ENCODE data around the gene SEC14L2. TPM values are rescaled to one million over a fixed set of nuclear protein-coding genes. Genes with fewer than 3 reads are reported as not detected.

SEC14L2 gene
- polyA plus RNA-seq, 4 donors = 19.7 to 57.0 (median 36.8) TPM

DNA sequence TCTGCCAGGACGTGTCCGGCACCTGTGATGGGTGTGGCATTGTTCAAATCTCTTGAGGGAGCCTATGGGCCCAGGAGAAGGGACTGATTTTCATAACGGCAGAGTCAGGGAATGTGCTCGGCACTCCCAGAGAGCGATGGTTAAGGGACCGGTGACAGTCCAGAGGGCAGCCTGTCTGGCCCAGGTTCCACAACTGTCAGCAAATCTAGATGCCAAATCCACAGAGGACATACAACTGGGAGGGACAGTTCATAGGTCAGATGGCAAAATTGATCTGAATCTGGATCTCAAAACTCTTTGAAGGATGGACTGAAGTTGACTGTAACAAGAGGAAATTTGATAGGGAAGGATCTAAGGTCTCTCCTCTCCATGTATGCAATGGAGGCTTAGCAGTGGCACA, 7.5 kb downstream of the SEC14L2 start:
- peak overlapping the region in 1 of 3 donors; percentile 23 for H3K27ac ChIP-seq (ENCODE audit: low read depth in 1 of 3, low read length in 2 of 3)
- peaks cover 0 to 15% (median 8%) of the 10 kb centered on the region in 3 donors for H3K4me1 ChIP-seq (ENCODE audit: control insufficient read depth in 3 of 3, insufficient read depth in 2 of 3, low read depth in 1 of 3, low read length in 2 of 3)
- peak in 1 of 2 donors; percentile 84 for DNase-seq
- no peaks in the 10 kb centered on the region for H3K27me3 ChIP-seq (ENCODE audit: control insufficient read depth in 3 of 3, insufficient read depth in 3 of 3, low read length in 3 of 3)
- no peak for FAIRE-seq
- H3K36me3 ChIP-seq (ENCODE audit: control insufficient read depth in 3 of 3, insufficient read depth in 2 of 3, low read depth in 1 of 3, low read length in 3 of 3) = peaks cover 4 to 76% (median 18%) of the 10 kb centered on the region in 3 donors
- 18 to 74% (median 50%) methylated on average over 6 of the region's 6 CpGs for WGBS, 3 donors
- no peaks in the 10 kb centered on the region for H3K9me3 ChIP-seq (ENCODE audit: control insufficient read depth in 2 of 2, insufficient read depth in 1 of 2, low read depth in 1 of 2, low read length in 1 of 2)
- H3K4me3 ChIP-seq (ENCODE audit: low read depth in 1 of 3, low read length in 3 of 3) = no peak overlapping the region

- no peak overlapping the region for H3K27ac ChIP-seq (ENCODE audit: low read depth in 1 of 3, low read length in 2 of 3)
- no peak for FAIRE-seq
- WGBS, 3 donors = 44 to 54% (median 49%) methylated on average over 4 of the region's 4 CpGs
Observed at GRCh38 chr22:30405731-30406130, 8.9 kb downstream of the SEC14L2 start.

DNA sequence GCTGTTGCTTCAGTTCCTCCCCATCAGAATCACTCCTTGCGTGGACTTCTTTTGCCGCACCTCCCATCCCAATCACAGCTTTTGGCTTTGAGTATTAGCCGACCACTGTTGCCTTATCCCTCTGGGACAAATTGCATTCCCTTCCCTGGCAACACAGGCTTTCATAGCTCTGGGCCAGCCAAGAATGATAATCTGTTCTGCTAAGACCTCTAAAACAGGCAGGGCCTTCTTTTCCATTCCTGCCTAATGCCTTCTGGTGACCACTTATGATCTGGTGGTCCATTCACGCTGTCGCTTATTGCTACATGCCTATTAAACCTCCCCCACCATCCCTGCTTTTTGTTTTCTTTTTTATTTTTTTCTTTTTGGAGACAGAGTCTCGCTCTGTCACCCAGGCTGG, 9.6 kb downstream of the SEC14L2 start:
- Histone ChIP-seq H3K27ac (ENCODE audit: low read depth in 1 of 3, low read length in 2 of 3) (no peak overlapping the region), H3K36me3 (ENCODE audit: control insufficient read depth in 3 of 3, insufficient read depth in 2 of 3, low read depth in 1 of 3, low read length in 3 of 3) (peaks cover 4 to 85% (median 12%) of the 10 kb centered on the region in 3 donors), H3K4me1 (ENCODE audit: control insufficient read depth in 3 of 3, insufficient read depth in 2 of 3, low read depth in 1 of 3, low read length in 2 of 3) (peaks cover 0 to 15% (median 8%) of the 10 kb centered on the region in 3 donors), H3K9me3 (ENCODE audit: control insufficient read depth in 2 of 2, insufficient read depth in 1 of 2, low read depth in 1 of 2, low read length in 1 of 2) (no peaks in the 10 kb centered on the region), H3K27me3 (ENCODE audit: control insufficient read depth in 3 of 3, insufficient read depth in 3 of 3, low read length in 3 of 3) (no peaks in the 10 kb centered on the region), H3K4me3 (ENCODE audit: low read depth in 1 of 3, low read length in 3 of 3) (no peak overlapping the region)
- no peak for FAIRE-seq
- DNase-seq = no peak
- 84 to 93% (median 87%) methylated on average over 6 of the region's 6 CpGs for WGBS, 3 donors

More at GRCh38 chr22:30405731-30406130, 8.9 kb downstream of the SEC14L2 start:
- DNase-seq = peak in 1 of 2 donors; percentile 48
- Histone ChIP-seq H3K4me3 (ENCODE audit: low read depth in 1 of 3, low read length in 3 of 3) (no peak overlapping the region), H3K9me3 (ENCODE audit: control insufficient read depth in 2 of 2, insufficient read depth in 1 of 2, low read depth in 1 of 2, low read length in 1 of 2) (no peaks in the 10 kb centered on the region), H3K4me1 (ENCODE audit: control insufficient read depth in 3 of 3, insufficient read depth in 2 of 3, low read depth in 1 of 3, low read length in 2 of 3) (peaks cover 0 to 15% (median 8%) of the 10 kb centered on the region in 3 donors), H3K36me3 (ENCODE audit: control insufficient read depth in 3 of 3, insufficient read depth in 2 of 3, low read depth in 1 of 3, low read length in 3 of 3) (peaks cover 4 to 79% (median 11%) of the 10 kb centered on the region in 3 donors), H3K27me3 (ENCODE audit: control insufficient read depth in 3 of 3, insufficient read depth in 3 of 3, low read length in 3 of 3) (no peaks in the 10 kb centered on the region)

DNA sequence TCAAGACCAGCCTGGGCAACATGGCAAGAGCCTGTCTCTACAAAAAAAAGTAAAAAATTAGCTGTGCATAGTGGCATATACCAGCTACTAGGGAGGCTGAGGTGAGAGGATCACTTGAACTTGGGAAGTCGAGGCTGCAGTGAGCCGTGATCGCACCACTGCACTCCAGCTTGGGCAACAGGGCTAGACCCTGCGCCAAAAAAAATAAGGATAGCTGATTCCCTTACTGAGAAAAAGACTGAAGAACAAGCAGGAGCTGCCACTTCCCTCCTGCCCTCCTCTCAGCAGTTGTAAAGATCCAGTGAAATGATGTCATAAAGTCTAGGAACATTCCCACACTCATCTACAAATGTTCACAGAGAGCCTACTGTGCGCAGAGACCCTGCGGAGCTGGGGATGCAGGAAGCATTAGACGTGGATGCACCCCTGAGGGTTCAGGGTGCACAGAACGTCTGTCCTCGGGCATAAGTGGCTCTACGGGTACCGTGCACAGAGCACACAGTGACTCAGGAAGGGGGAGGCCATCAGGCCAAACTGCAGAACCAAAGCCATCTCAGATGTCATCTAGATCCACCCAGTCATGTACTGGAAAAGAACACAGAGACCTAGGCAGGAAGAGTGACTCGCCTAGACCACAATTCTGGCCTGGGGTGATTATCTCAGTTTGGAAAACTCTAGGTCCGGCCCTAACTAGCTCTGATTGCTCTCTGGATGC, 11.7 kb downstream of the SEC14L2 start:
- Histone ChIP-seq H3K27me3 (ENCODE audit: control insufficient read depth in 3 of 3, insufficient read depth in 3 of 3, low read length in 3 of 3) (no peaks in the 10 kb centered on the region), H3K4me3 (ENCODE audit: low read depth in 1 of 3, low read length in 3 of 3) (no peak overlapping the region), H3K27ac (ENCODE audit: low read depth in 1 of 3, low read length in 2 of 3) (no peak overlapping the region), H3K36me3 (ENCODE audit: control insufficient read depth in 3 of 3, insufficient read depth in 2 of 3, low read depth in 1 of 3, low read length in 3 of 3) (peaks cover 4 to 81% (median 17%) of the 10 kb centered on the region in 3 donors), H3K4me1 (ENCODE audit: control insufficient read depth in 3 of 3, insufficient read depth in 2 of 3, low read depth in 1 of 3, low read length in 2 of 3) (peaks cover 0 to 15% (median 4%) of the 10 kb centered on the region in 3 donors), H3K9me3 (ENCODE audit: control insufficient read depth in 2 of 2, insufficient read depth in 1 of 2, low read depth in 1 of 2, low read length in 1 of 2) (no peaks in the 10 kb centered on the region)
- WGBS, 3 donors = 83 to 91% (median 87%) methylated on average over 13 of the region's 13 CpGs
- no peak for DNase-seq
- no peak for FAIRE-seq

GRCh38 chr22:30411780-30412179, 15.0 kb downstream of the SEC14L2 start:
- H3K36me3 ChIP-seq (ENCODE audit: control insufficient read depth in 3 of 3, insufficient read depth in 2 of 3, low read depth in 1 of 3, low read length in 3 of 3) = peaks cover 0 to 87% (median 19%) of the 10 kb centered on the region in 3 donors
- H3K27me3 ChIP-seq (ENCODE audit: control insufficient read depth in 3 of 3, insufficient read depth in 3 of 3, low read length in 3 of 3) = no peaks in the 10 kb centered on the region
- FAIRE-seq (no peak), DNase-seq (no peak)
- no peak overlapping the region for H3K27ac ChIP-seq (ENCODE audit: low read depth in 1 of 3, low read length in 2 of 3)
- peaks cover 0 to 13% (median 4%) of the 10 kb centered on the region in 3 donors for H3K4me1 ChIP-seq (ENCODE audit: control insufficient read depth in 3 of 3, insufficient read depth in 2 of 3, low read depth in 1 of 3, low read length in 2 of 3)
- no peak overlapping the region for H3K4me3 ChIP-seq (ENCODE audit: low read depth in 1 of 3, low read length in 3 of 3)
- 59 to 81% (median 71%) methylated on average over 3 of the region's 3 CpGs for WGBS, 3 donors
- no peaks in the 10 kb centered on the region for H3K9me3 ChIP-seq (ENCODE audit: control insufficient read depth in 2 of 2, insufficient read depth in 1 of 2, low read depth in 1 of 2, low read length in 1 of 2)

GRCh38 chr22:30413001-30413400, 16.2 kb downstream of the SEC14L2 start:
- Histone ChIP-seq H3K36me3 (ENCODE audit: control insufficient read depth in 3 of 3, insufficient read depth in 2 of 3, low read depth in 1 of 3, low read length in 3 of 3) (peaks cover 0 to 83% (median 17%) of the 10 kb centered on the region in 3 donors), H3K4me1 (ENCODE audit: control insufficient read depth in 3 of 3, insufficient read depth in 2 of 3, low read depth in 1 of 3, low read length in 2 of 3) (peaks cover 0 to 24% (median 7%) of the 10 kb centered on the region in 3 donors), H3K27ac (ENCODE audit: low read depth in 1 of 3, low read length in 2 of 3) (no peak overlapping the region)

GRCh38 chr22:30413745-30414524, 17.1 kb downstream of the SEC14L2 start:
- WGBS, 3 donors = 84 to 88% (median 87%) methylated on average over 5 of the region's 5 CpGs
- Histone ChIP-seq H3K9me3 (ENCODE audit: control insufficient read depth in 2 of 2, insufficient read depth in 1 of 2, low read depth in 1 of 2, low read length in 1 of 2) (no peaks in the 10 kb centered on the region), H3K27me3 (ENCODE audit: control insufficient read depth in 3 of 3, insufficient read depth in 3 of 3, low read length in 3 of 3) (no peaks in the 10 kb centered on the region), H3K4me3 (ENCODE audit: low read depth in 1 of 3, low read length in 3 of 3) (no peak overlapping the region), H3K36me3 (ENCODE audit: control insufficient read depth in 3 of 3, insufficient read depth in 2 of 3, low read depth in 1 of 3, low read length in 3 of 3) (peaks cover 0 to 81% (median 17%) of the 10 kb centered on the region in 3 donors), H3K27ac (ENCODE audit: low read depth in 1 of 3, low read length in 2 of 3) (no peak overlapping the region), H3K4me1 (ENCODE audit: control insufficient read depth in 3 of 3, insufficient read depth in 2 of 3, low read depth in 1 of 3, low read length in 2 of 3) (peaks cover 0 to 33% (median 7%) of the 10 kb centered on the region in 3 donors)
- DNase-seq = no peak
- no peak for FAIRE-seq

More at GRCh38 chr22:30413001-30413400, 16.2 kb downstream of the SEC14L2 start:
- DNase-seq = no peak
- WGBS, 3 donors = 88 to 95% (median 91%) methylated on average over 4 of the region's 4 CpGs
- no peak overlapping the region for H3K4me3 ChIP-seq (ENCODE audit: low read depth in 1 of 3, low read length in 3 of 3)
- no peaks in the 10 kb centered on the region for H3K27me3 ChIP-seq (ENCODE audit: control insufficient read depth in 3 of 3, insufficient read depth in 3 of 3, low read length in 3 of 3)
- no peaks in the 10 kb centered on the region for H3K9me3 ChIP-seq (ENCODE audit: control insufficient read depth in 2 of 2, insufficient read depth in 1 of 2, low read depth in 1 of 2, low read length in 1 of 2)
- FAIRE-seq = no peak

DNA sequence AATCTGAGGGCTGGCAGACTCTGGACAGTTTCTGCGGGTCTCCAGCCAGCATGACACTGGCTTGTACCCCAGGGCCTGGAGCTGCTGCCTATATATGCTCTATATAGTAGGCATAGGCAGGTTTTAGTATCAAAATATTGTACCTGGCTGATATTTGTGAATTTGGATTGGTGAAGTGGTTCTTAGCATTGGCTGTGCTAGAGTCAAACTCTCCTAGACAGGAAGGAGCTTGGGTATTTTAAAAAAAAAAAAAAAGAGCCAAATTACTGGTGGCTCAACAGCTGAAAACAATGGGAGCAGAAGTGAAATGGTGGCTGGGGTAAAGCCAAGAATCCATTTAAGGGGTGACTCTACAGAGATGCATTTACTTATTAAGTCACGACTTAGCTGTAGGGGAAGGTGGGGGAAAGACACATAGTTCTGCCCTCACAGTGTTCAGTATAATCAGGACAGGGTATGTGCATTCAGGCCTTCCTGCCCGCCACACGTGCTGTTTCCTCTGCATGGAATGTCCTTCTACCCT, 17.8 kb downstream of the SEC14L2 start:
- FAIRE-seq = no peak
- no peak for DNase-seq
- Histone ChIP-seq H3K4me3 (ENCODE audit: low read depth in 1 of 3, low read length in 3 of 3) (no peak overlapping the region), H3K9me3 (ENCODE audit: control insufficient read depth in 2 of 2, insufficient read depth in 1 of 2, low read depth in 1 of 2, low read length in 1 of 2) (no peaks in the 10 kb centered on the region), H3K27me3 (ENCODE audit: control insufficient read depth in 3 of 3, insufficient read depth in 3 of 3, low read length in 3 of 3) (no peaks in the 10 kb centered on the region), H3K36me3 (ENCODE audit: control insufficient read depth in 3 of 3, insufficient read depth in 2 of 3, low read depth in 1 of 3, low read length in 3 of 3) (peaks cover 0 to 75% (median 14%) of the 10 kb centered on the region in 3 donors), H3K4me1 (ENCODE audit: control insufficient read depth in 3 of 3, insufficient read depth in 2 of 3, low read depth in 1 of 3, low read length in 2 of 3) (peaks cover 0 to 37% (median 7%) of the 10 kb centered on the region in 3 donors), H3K27ac (ENCODE audit: low read depth in 1 of 3, low read length in 2 of 3) (peak overlapping the region in 1 of 3 donors; percentile 22)
- 86 to 95% (median 94%) methylated on average over 4 of the region's 4 CpGs for WGBS, 3 donors
